Karpas-422 (cell line): ENCODE measurements around the gene TSSK3. TPM values are rescaled to one million over a fixed set of nuclear protein-coding genes. Genes with fewer than 3 reads are reported as not detected.
A peak's percentile ranks its signal among the peaks of the same experiment; 100 is the strongest.

Experiments
- DNase-seq: peaks from one replicate; pipeline ENCODE4 v3.0.0-alpha.2; 2015
- H2AFZ ChIP-seq: fragments of 200-600 bp; sonication (generic); 2 replicates; pipeline ENCODE4 v1.6.1; 2014; ENCODE audit warnings: antibody characterized with exemption, low read length, mixed read lengths
- H3K27ac ChIP-seq: fragments of 200-600 bp; sonication (generic); 2 replicates; pipeline ENCODE4 v1.5.1; 2014; ENCODE audit warnings: mild to moderate bottlenecking, low read length, moderate library complexity
- H3K27me3 ChIP-seq: fragments of 200-600 bp; sonication (generic); 2 replicates; pipeline ENCODE4 v1.6.1; 2014; ENCODE audit warnings: low read length, mixed read lengths
- H3K36me3 ChIP-seq: fragments of 200-600 bp; sonication (generic); 2 replicates; pipeline ENCODE4 v1.6.1; 2014; ENCODE audit warnings: low read length, mixed read lengths; ENCODE audit not compliant: insufficient read depth
- H3K4me1 ChIP-seq: fragments of 200-600 bp; sonication (generic); 2 replicates; pipeline ENCODE4 v1.6.1; 2014; ENCODE audit warnings: mild to moderate bottlenecking, low read length, mixed read lengths
- H3K4me2 ChIP-seq: fragments of 200-600 bp; sonication (generic); 2 replicates; pipeline ENCODE4 v1.6.1; 2014; ENCODE audit warnings: low read length, low read depth, mild to moderate bottlenecking; ENCODE audit not compliant: poor library complexity, severe bottlenecking
- H3K4me3 ChIP-seq: fragments of 200-600 bp; sonication (generic); 2 replicates; pipeline ENCODE4 v1.5.1; 2014; ENCODE audit warnings: mild to moderate bottlenecking, antibody characterized with exemption, low read length, mixed read lengths
- H3K79me2 ChIP-seq: fragments of 200-600 bp; sonication (generic); 2 replicates; pipeline ENCODE4 v1.6.1; 2014; ENCODE audit warnings: mild to moderate bottlenecking, low read length, mixed read lengths
- H3K9ac ChIP-seq: fragments of 200-600 bp; sonication (generic); 2 replicates; pipeline ENCODE4 v1.6.0; 2014; ENCODE audit warnings: low read length
- H3K9me2 ChIP-seq: fragments of 200-600 bp; sonication (generic), shearing (Covaris generic); replicated peaks from 2 replicates; pipeline ENCODE4 v1.6.0; 2014; ENCODE audit warnings: mild to moderate bottlenecking, low read length, moderate library complexity; ENCODE audit not compliant: insufficient read depth
- H3K9me3 ChIP-seq: fragments of 300-700, 200-600 bp; sonication (generic); 2 replicates; pipeline ENCODE4 v1.6.1; 2014; ENCODE audit warnings: low read length, mixed read lengths
- H4K20me1 ChIP-seq: fragments of 200-600 bp; sonication (generic); 2 replicates; pipeline ENCODE4 v1.6.1; 2014; ENCODE audit warnings: mild to moderate bottlenecking, antibody characterized with exemption, low read length, low read depth; ENCODE audit not compliant: insufficient read depth
- total RNA-seq: library from RNA; depleted of rRNA; stranded (reverse); fragments of >200 nt; shearing (Covaris generic); gene quantifications from 2 replicates; pipeline ENCODE4 v1.2.3, GENCODE V29; 2014; ENCODE audit warnings: low replicate concordance; rRNA removed

The TSSK3 gene
- total RNA-seq, 1 experiment from 2014 or later: 1.4 TPM

DNA sequence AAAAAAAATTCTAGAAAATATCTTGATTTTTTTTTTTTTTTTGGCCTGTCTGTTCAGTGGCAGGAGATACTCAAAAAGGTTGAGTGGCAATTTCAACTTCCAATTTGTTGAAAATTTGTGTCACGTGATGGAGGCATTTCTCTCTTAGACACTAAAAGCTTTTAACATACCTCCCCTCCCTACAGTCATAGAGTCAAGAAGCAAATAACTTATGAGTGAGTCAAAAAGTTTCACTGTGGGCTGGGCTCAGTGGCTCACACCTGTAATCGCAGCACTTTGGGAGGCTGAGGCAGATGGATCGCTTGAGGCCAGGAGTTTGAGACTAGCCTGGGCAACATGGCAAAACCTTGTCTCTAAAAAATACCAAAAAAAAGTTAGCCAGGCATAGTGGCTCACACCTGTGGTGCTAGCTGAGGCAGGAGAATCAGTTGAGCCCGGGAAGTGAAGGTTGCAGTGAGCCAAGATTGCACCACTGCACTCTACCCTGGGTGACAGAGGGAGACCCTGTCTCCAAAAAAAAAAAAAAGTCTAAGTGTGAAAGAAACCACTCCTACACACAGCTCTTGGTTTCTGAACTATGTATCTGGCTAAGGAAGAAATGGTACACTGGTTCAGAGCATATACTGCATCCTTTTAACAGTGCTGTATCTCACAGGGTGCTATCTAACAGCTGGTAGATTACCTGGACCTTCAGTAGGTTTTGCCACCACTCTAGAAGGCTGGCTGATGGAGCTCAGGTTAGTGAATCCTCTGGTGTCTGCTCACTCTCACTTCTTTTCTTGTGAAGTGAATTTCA is 43.5 kb downstream of the TSSK3 start:
- no peaks in the 10 kb centered on the region for H3K4me1 ChIP-seq
- H3K4me2 ChIP-seq: no peak overlapping the region
- H3K9me3 ChIP-seq: no peaks in the 10 kb centered on the region
- H4K20me1 ChIP-seq: no peaks in the 10 kb centered on the region
- no peak overlapping the region for H3K4me3 ChIP-seq
- no peak overlapping the region for H2AFZ ChIP-seq
- H3K27ac ChIP-seq: no peak overlapping the region
- H3K36me3 ChIP-seq: no peaks in the 10 kb centered on the region
- no peaks in the 10 kb centered on the region for H3K27me3 ChIP-seq
- H3K79me2 ChIP-seq: no peaks in the 10 kb centered on the region
- no peak overlapping the region for H3K9ac ChIP-seq
- no peak for DNase-seq
- no peaks in the 10 kb centered on the region for H3K9me2 ChIP-seq

DNA sequence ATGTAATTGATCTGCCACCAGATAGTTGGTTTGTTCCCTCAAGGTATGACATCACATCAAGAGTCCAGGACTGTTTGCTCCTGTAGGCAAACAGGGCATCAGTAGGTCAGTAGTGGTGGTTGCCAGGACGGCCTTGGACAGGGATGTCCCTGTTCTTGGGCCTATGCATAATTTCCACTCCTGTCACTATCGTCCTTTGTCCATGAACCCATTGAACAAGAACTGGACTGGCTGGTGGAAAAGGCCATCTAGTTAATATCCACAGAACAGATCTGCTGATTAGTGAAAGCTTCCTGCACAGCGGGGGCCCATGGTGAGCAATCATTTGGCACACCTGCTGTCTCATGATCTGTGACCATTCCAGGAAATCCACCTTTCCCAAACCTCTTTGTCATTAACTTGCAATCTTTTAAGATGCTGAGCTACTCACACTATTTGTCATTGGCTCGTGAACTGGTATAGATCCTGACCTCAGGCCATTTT is 44.3 kb downstream of the TSSK3 start:
- no peak overlapping the region for H3K4me2 ChIP-seq
- no peak overlapping the region for H3K27ac ChIP-seq
- no peak overlapping the region for H3K9ac ChIP-seq
- no peaks in the 10 kb centered on the region for H3K27me3 ChIP-seq
- H3K4me1 ChIP-seq: no peaks in the 10 kb centered on the region
- H4K20me1 ChIP-seq: no peaks in the 10 kb centered on the region
- no peak overlapping the region for H2AFZ ChIP-seq
- H3K79me2 ChIP-seq: no peaks in the 10 kb centered on the region
- H3K9me3 ChIP-seq: no peaks in the 10 kb centered on the region
- no peak for DNase-seq
- no peaks in the 10 kb centered on the region for H3K9me2 ChIP-seq
- H3K36me3 ChIP-seq: no peaks in the 10 kb centered on the region
- no peak overlapping the region for H3K4me3 ChIP-seq

- Histone ChIP-seq H3K4me2 (no peak overlapping the region), H3K4me1 (peaks cover 9% of the 10 kb centered on the region), H3K27me3 (no peaks in the 10 kb centered on the region), H3K9me3 (no peaks in the 10 kb centered on the region), H3K9ac (no peak overlapping the region), H4K20me1 (no peaks in the 10 kb centered on the region), H3K36me3 (no peaks in the 10 kb centered on the region), H3K27ac (no peak overlapping the region), H3K79me2 (no peaks in the 10 kb centered on the region), H3K4me3 (no peak overlapping the region), H3K9me2 (no peaks in the 10 kb centered on the region), H2AFZ (no peak overlapping the region)
- no peak for DNase-seq
Observed at GRCh38 chr1:32411261-32411660, 48.9 kb downstream of the TSSK3 start.

DNA sequence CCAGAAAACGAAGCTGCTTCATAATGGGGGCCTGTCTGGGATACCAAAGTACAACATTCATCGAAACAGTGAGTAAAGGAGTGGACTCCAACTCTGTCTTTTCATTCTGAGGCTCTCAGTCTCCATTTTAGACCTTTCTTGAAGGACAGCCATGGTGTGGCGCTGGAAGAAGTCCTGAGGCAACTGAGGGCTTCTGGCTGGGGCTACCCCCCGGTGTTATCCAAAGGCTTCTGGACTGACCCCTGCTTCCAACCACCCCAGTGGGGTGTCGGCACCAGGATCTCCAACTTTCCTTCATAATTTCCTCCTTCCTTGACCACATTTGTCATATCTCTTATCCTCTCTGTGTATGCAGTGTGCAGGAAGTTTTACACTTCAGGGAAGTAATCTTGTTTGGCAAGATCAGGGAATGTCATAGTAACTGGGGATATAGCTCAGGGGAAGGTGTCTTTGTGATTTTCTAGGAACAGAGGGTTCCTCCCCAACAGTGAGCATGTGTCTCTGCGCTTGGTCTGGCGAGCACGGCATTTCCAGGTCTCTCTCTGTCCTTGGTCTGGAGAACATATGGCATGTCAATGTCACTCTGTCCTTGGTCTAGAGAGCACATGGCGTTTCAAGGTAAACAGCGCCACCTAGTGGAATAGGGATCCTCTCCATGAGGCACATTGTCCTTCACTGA is 51.3 kb downstream of the TSSK3 start:
- no peaks in the 10 kb centered on the region for H3K9me2 ChIP-seq
- no peaks in the 10 kb centered on the region for H4K20me1 ChIP-seq
- no peak overlapping the region for H2AFZ ChIP-seq
- peak; percentile 96 for DNase-seq
- no peaks in the 10 kb centered on the region for H3K9me3 ChIP-seq
- no peak overlapping the region for H3K4me2 ChIP-seq
- H3K27ac ChIP-seq: no peak overlapping the region
- H3K27me3 ChIP-seq: no peaks in the 10 kb centered on the region
- H3K79me2 ChIP-seq: no peaks in the 10 kb centered on the region
- H3K36me3 ChIP-seq: no peaks in the 10 kb centered on the region
- peaks cover 16% of the 10 kb centered on the region for H3K4me1 ChIP-seq
- no peak overlapping the region for H3K9ac ChIP-seq
- H3K4me3 ChIP-seq: no peak overlapping the region

Other genes with a start within 250 kb of the TSSK3 start
- gene TXLNA, start 182.9 kb upstream of the TSSK3 start, total RNA-seq: 33.5 and 40.7 TPM in 2 replicates
- 35.9 and 78.2 TPM in 2 replicates for gene CCDC28B, start 161.9 kb upstream of the TSSK3 start, total RNA-seq
- 1.2 and 3.9 TPM in 2 replicates for gene IQCC, start 156.9 kb upstream of the TSSK3 start, total RNA-seq
- gene DCDC2B, start 153.4 kb upstream of the TSSK3 start, total RNA-seq: not detected in 2 replicates
- 11.2 and 11.6 TPM in 2 replicates for gene TMEM234, start 140.2 kb upstream of the TSSK3 start, total RNA-seq
- gene EIF3I, start 140.1 kb upstream of the TSSK3 start, total RNA-seq: 178 and 213 TPM in 2 replicates
- gene FAM167B, start 115.3 kb upstream of the TSSK3 start, total RNA-seq: 1.5 TPM in 1 of 2 replicates, not detected in the other
- 12.0 and 26.1 TPM in 2 replicates for gene LCK, start 111.3 kb upstream of the TSSK3 start, total RNA-seq
- 201 and 257 TPM in 2 replicates for gene HDAC1, start 70.5 kb upstream of the TSSK3 start, total RNA-seq
- 262 and 391 TPM in 2 replicates for gene MARCKSL1, start 26.3 kb upstream of the TSSK3 start, total RNA-seq
- gene FAM229A, start 54 bp upstream of the TSSK3 start, total RNA-seq: 3.1 and 4.5 TPM in 2 replicates
- gene BSDC1, start 31.9 kb downstream of the TSSK3 start, total RNA-seq: 45.1 and 50.0 TPM in 2 replicates
- not detected in 2 replicates for gene ZBTB8B, start 102.5 kb downstream of the TSSK3 start, total RNA-seq
- 0.11 TPM in 1 of 2 replicates, not detected in the other for gene ZBTB8A, start 176.9 kb downstream of the TSSK3 start, total RNA-seq